Stimulated activated CD4-positive, alpha-beta T cell treated with anti-CD3 and anti-CD28 coated beads, TNF-alpha, amount 100 ng/mL, for 1 hour (primary cell): ENCODE data around the gene SLC16A6.
"Not testable (repeated sequence)": the region's sequence is repeated elsewhere in the genome, so short reads cannot be mapped to it uniquely, and the experiment has no call there.

Experiments
- DNase-seq, 3 donors: peaks; one replicate each; pipeline ENCODE4 v3.0.0-alpha.2; 2020; ENCODE audit warnings: low read depth in 3 of 3, low spot score in 1 of 3

SLC16A6 gene

GRCh38 chr17:68290268-68290954, 516 bp downstream of the SLC16A6 start:
- peak in 2 of 3 donors; percentile 22 to 26 for DNase-seq

- DNase-seq, result no peak
Measured at GRCh38 chr17:68289936-68290267, 1.0 kb downstream of the SLC16A6 start.

- no peak for DNase-seq
Measured at GRCh38 chr17:68289473-68289872, 1.5 kb downstream of the SLC16A6 start.

GRCh38 chr17:68288804-68289203, 2.1 kb downstream of the SLC16A6 start:
- DNase-seq, result no peak

GRCh38 chr17:68288375-68288774, 2.6 kb downstream of the SLC16A6 start:
- no peak for DNase-seq

GRCh38 chr17:68281965-68282364, 9.0 kb downstream of the SLC16A6 start:
- not testable (repeated sequence) for DNase-seq

GRCh38 chr17:68277807-68278206, 13.1 kb downstream of the SLC16A6 start:
- no peak for DNase-seq

GRCh38 chr17:68276339-68276738, 14.6 kb downstream of the SLC16A6 start:
- not testable (repeated sequence) for DNase-seq

- no peak for DNase-seq
Measured at GRCh38 chr17:68273722-68274121, 17.2 kb downstream of the SLC16A6 start.

- DNase-seq, result not testable (repeated sequence)
Measured at GRCh38 chr17:68265833-68266232, 25.1 kb downstream of the SLC16A6 start.

GRCh38 chr17:68263101-68263681, 27.7 kb downstream of the SLC16A6 start:
- DNase-seq, result not testable (repeated sequence)

GRCh38 chr17:68262467-68262866, 28.5 kb downstream of the SLC16A6 start:
- DNase-seq, result not testable (repeated sequence)

GRCh38 chr17:68260051-68260762, 30.7 kb downstream of the SLC16A6 start:
- no peak for DNase-seq

- not testable (repeated sequence) for DNase-seq
Measured at GRCh38 chr17:68259648-68259951, 31.3 kb downstream of the SLC16A6 start.

- peak; percentile 56 to 63 (median 57) for DNase-seq
Measured at GRCh38 chr17:68258890-68259647, 31.9 kb downstream of the SLC16A6 start.

- no peak for DNase-seq
Measured at GRCh38 chr17:68257934-68258333, 33.0 kb downstream of the SLC16A6 start.

GRCh38 chr17:68256701-68257100, 34.2 kb downstream of the SLC16A6 start:
- not testable (repeated sequence) for DNase-seq

GRCh38 chr17:68255731-68256538, 35.0 kb downstream of the SLC16A6 start:
- no peak for DNase-seq

GRCh38 chr17:68255151-68255550, 35.8 kb downstream of the SLC16A6 start:
- DNase-seq, result no peak

- DNase-seq, result not testable (repeated sequence)
Measured at GRCh38 chr17:68253426-68253825, 37.5 kb downstream of the SLC16A6 start.

GRCh38 chr17:68249354-68249765, 41.6 kb downstream of the SLC16A6 start:
- DNase-seq, result no peak
